ENCODE measurements around the gene CNTN4.

Gene CNTN4

GRCh38 chr3:2856138-2857133, 757.8 kb downstream of the CNTN4 start:
- DNase-seq (ENCODE audit: low read depth) = no peak

GRCh38 chr3:2860626-2861025, 762.0 kb downstream of the CNTN4 start:
- no peak for DNase-seq (ENCODE audit: low read depth)

GRCh38 chr3:2861120-2861519, 762.5 kb downstream of the CNTN4 start:
- DNase-seq (ENCODE audit: low read depth) = no peak

- no peak for DNase-seq (ENCODE audit: low read depth)
These were observed 763.3 kb downstream of the CNTN4 start for GRCh38 chr3:2861920-2862319.

- DNase-seq (ENCODE audit: low read depth) = no peak
These were observed 763.7 kb downstream of the CNTN4 start for GRCh38 chr3:2862366-2862765.

- no peak for DNase-seq (ENCODE audit: low read depth)
These were observed 764.5 kb downstream of the CNTN4 start for GRCh38 chr3:2863127-2863526.

- no peak for DNase-seq (ENCODE audit: low read depth)
These were observed 771.2 kb downstream of the CNTN4 start for GRCh38 chr3:2869905-2870304.

- no peak for DNase-seq (ENCODE audit: low read depth)
These were observed 772.2 kb downstream of the CNTN4 start for GRCh38 chr3:2870724-2871333.

- no peak for DNase-seq (ENCODE audit: low read depth)
These were observed 774.2 kb downstream of the CNTN4 start for GRCh38 chr3:2872884-2873283.

GRCh38 chr3:2873986-2874385, 775.3 kb downstream of the CNTN4 start:
- DNase-seq (ENCODE audit: low read depth) = no peak

GRCh38 chr3:2875699-2876098, 777.0 kb downstream of the CNTN4 start:
- no peak for DNase-seq (ENCODE audit: low read depth)

- no peak for DNase-seq (ENCODE audit: low read depth)
These were observed 777.7 kb downstream of the CNTN4 start for GRCh38 chr3:2876362-2876761.

GRCh38 chr3:2879023-2879422, 780.4 kb downstream of the CNTN4 start:
- DNase-seq (ENCODE audit: low read depth) = no peak

- DNase-seq (ENCODE audit: low read depth) = no peak
These were observed 780.9 kb downstream of the CNTN4 start for GRCh38 chr3:2879587-2879986.

GRCh38 chr3:2880218-2880756, 781.6 kb downstream of the CNTN4 start:
- DNase-seq (ENCODE audit: low read depth) = no peak

- no peak for DNase-seq (ENCODE audit: low read depth)
These were observed 784.6 kb downstream of the CNTN4 start for GRCh38 chr3:2883283-2883682.

GRCh38 chr3:2888592-2888991, 789.9 kb downstream of the CNTN4 start:
- no peak for DNase-seq (ENCODE audit: low read depth)

GRCh38 chr3:2889736-2890135, 791.1 kb downstream of the CNTN4 start:
- DNase-seq (ENCODE audit: low read depth) = no peak

- DNase-seq (ENCODE audit: low read depth) = no peak
These were observed 797.8 kb downstream of the CNTN4 start for GRCh38 chr3:2896308-2896939.

- no peak for DNase-seq (ENCODE audit: low read depth)
These were observed 799.2 kb downstream of the CNTN4 start for GRCh38 chr3:2897821-2898220.

- peak; percentile 18 for DNase-seq (ENCODE audit: low read depth)
These were observed 800.1 kb downstream of the CNTN4 start for GRCh38 chr3:2898591-2899353.

- DNase-seq (ENCODE audit: low read depth) = no peak
These were observed 805.4 kb downstream of the CNTN4 start for GRCh38 chr3:2904054-2904453.

Data from non-pigmented ciliary epithelial cell (primary cell).